Gastrocnemius medialis (tissue), 4 donors: ENCODE measurements around the gene NBPF26. TPM values are rescaled to one million over a fixed set of nuclear protein-coding genes. Genes with fewer than 3 reads are reported as not detected.
"Not testable (repeated sequence)": the region's sequence is repeated elsewhere in the genome, so short reads cannot be mapped to it uniquely, and the experiment has no call there.

Experiments used
- ATAC-seq, 2 donors: fragments of 150-250 bp; one replicate each; pipeline ENCODE4 v1.9.1; 2016
- DNase-seq, 2 donors: peaks; one replicate each; pipeline ENCODE4 v3.0.0-alpha.2; 2019
- H3K27ac ChIP-seq, 4 donors: fragments of 200-600 bp; sonication (generic); 1 replicate in 1 of 4; 2 replicates in 3 of 4; pipeline ENCODE4 v1.5.1; 2016 to 2018; ENCODE audit warnings: mild to moderate bottlenecking in 2 of 4, moderate library complexity in 1 of 4
- H3K27me3 ChIP-seq, 3 donors: fragments of 200-600 bp; sonication (generic) in 2 of 3; 1 replicate in 1 of 3; 2 replicates in 2 of 3; pipeline versions ENCODE4 v1.5.1 to v1.6.0; 2016 to 2019; ENCODE audit warnings: mild to moderate bottlenecking in 1 of 3, moderate library complexity in 1 of 3
- H3K36me3 ChIP-seq, 2 donors: fragments of 200-600 bp; sonication (generic) in 1 of 2; one replicate each; pipeline ENCODE4 v1.5.1; 2017 to 2018
- H3K4me1 ChIP-seq, 2 donors: fragments of 200-600 bp; sonication (generic) in 1 of 2; one replicate each; pipeline ENCODE4 v1.5.1; 2016 to 2017; ENCODE audit warnings: mild to moderate bottlenecking in 2 of 2
- H3K4me3 ChIP-seq, 4 donors: fragments of 200-600 bp; sonication (generic) in 3 of 4; 1 replicate in 1 of 4; 2 replicates in 3 of 4; pipeline ENCODE4 v1.5.1; 2016 to 2019; ENCODE audit warnings: mild to moderate bottlenecking in 2 of 4
- H3K9me3 ChIP-seq, 3 donors: fragments of 200-600 bp; sonication (generic) in 2 of 3; 1 replicate in 1 of 3; 2 replicates in 2 of 3; pipeline ENCODE4 v1.5.1; 2016 to 2019
- in situ Hi-C, 4 donors: fragments of 200-750 bp; cut with MboI; loops; one replicate each; pipeline versions ENCODE4 v1.15.0 to v1.8.0; 2017; ENCODE audit warnings: low sequenced_read_pairs in 4 of 4
- intact Hi-C: fragments of 100-400 bp; cut with DNase I; formaldehyde crosslinking; loops from one replicate; pipeline ENCODE4 v1.15.1; 2023; ENCODE audit warnings: low total_unique reads
- total RNA-seq, 4 donors: library from RNA; depleted of rRNA; stranded (reverse); fragments of >200 nt; gene quantifications; one replicate each; pipeline versions ENCODE4 v1.1.0 to v1.2.3, GENCODE V29; 2016
- TF ChIP-seq, protein P1 (sequence below), 5 experiments: fragments of 450-650 bp in 3 of 5; fragments of 200-600 bp in 2 of 5; sonication (generic) in 2 of 5; IDR thresholded peaks in 4 of 5; conservative IDR thresholded peaks in 1 of 5; 1 replicate in 4 of 5; 2 replicates in 1 of 5; pipeline ENCODE4 v1.5.1; 2016 to 2019; ENCODE audit warnings: antibody characterized with exemption in 5 of 5, mild to moderate bottlenecking in 3 of 5, moderate library complexity in 3 of 5

Gene NBPF26
- total RNA-seq, 4 donors from 2014 or later = 3.1 to 7.2 (median 6.6) TPM

DNA sequence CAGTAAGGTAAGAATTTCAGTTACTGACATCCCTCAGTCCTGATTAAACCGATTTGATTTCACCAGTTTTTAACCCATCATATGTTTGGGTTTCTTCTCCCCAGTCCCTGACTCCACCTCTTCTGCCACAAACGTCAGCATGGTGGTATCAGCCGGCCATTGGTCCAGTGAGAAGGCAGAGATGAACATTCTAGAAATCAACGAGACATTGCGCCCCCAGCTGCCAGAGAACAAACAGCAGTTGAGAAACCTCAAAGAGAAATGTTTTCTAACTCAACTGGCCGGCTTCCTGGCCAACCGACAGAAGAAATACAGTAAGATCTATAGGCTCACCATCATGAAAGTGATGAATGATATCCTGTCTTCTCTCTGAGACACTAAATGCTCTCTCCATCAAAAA is 81.7 kb downstream of the NBPF26 start:
- H3K27me3 ChIP-seq, H3K4me3 ChIP-seq, H3K36me3 ChIP-seq, ATAC-seq, DNase-seq, H3K27ac ChIP-seq, in situ Hi-C loops, H3K9me3 ChIP-seq, H3K4me1 ChIP-seq, intact Hi-C loops: not testable (repeated sequence)

DNA sequence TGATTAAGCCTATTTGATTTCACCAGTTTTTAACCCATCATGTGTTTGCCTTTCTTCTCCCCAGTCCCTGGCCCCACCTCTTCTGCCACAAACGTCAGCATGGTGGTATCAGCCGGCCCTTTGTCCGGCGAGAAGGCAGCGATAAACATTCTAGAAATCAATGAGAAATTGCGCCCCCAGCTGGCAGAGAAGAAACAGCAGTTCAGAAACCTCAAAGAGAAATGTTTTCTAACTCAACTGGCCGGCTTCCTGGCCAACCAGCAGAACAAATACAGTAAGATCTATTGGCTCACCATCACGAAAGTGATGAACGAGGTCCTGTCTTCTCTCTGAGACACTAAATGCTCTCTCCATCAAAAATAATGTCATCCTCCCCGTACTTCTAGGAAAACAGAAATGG is 88.1 kb downstream of the NBPF26 start:
- H3K36me3 ChIP-seq, ATAC-seq, intact Hi-C loops, H3K27me3 ChIP-seq, H3K4me3 ChIP-seq, H3K4me1 ChIP-seq, DNase-seq, H3K27ac ChIP-seq, in situ Hi-C loops, H3K9me3 ChIP-seq: not testable (repeated sequence)
- TF ChIP-seq, protein P1, sequence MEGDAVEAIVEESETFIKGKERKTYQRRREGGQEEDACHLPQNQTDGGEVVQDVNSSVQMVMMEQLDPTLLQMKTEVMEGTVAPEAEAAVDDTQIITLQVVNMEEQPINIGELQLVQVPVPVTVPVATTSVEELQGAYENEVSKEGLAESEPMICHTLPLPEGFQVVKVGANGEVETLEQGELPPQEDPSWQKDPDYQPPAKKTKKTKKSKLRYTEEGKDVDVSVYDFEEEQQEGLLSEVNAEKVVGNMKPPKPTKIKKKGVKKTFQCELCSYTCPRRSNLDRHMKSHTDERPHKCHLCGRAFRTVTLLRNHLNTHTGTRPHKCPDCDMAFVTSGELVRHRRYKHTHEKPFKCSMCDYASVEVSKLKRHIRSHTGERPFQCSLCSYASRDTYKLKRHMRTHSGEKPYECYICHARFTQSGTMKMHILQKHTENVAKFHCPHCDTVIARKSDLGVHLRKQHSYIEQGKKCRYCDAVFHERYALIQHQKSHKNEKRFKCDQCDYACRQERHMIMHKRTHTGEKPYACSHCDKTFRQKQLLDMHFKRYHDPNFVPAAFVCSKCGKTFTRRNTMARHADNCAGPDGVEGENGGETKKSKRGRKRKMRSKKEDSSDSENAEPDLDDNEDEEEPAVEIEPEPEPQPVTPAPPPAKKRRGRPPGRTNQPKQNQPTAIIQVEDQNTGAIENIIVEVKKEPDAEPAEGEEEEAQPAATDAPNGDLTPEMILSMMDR (IDR thresholded peaks at IDR 0.05 in 4 of 5, conservative IDR thresholded peaks at IDR 0.05 in 1 of 5) = peak in 3 of 5 experiments; percentile 25 to 53 (median 52)

DNA sequence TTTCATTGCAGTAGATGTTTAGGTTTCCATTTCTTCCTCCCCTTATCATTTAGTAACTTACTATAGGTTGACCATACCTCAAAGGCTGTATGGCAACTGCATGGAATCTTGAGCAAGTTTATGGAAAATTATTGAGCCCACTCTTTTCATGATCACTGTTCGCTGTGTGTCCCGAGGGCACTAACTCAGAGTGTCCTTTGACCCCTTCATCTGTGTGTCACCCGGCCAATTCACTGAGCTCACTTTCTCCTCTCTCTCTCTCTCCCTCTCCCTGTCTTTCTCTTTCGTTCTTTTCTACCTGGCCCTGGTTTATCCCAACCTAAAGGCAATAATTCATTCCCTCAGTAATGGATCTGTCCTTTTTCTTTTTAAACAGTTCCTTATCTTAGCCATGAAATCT is 101.3 kb downstream of the NBPF26 start:
- H3K36me3 ChIP-seq, H3K27me3 ChIP-seq, intact Hi-C loops, H3K9me3 ChIP-seq, DNase-seq, H3K4me1 ChIP-seq, ATAC-seq, H3K27ac ChIP-seq, H3K4me3 ChIP-seq, in situ Hi-C loops: not testable (repeated sequence)

DNA sequence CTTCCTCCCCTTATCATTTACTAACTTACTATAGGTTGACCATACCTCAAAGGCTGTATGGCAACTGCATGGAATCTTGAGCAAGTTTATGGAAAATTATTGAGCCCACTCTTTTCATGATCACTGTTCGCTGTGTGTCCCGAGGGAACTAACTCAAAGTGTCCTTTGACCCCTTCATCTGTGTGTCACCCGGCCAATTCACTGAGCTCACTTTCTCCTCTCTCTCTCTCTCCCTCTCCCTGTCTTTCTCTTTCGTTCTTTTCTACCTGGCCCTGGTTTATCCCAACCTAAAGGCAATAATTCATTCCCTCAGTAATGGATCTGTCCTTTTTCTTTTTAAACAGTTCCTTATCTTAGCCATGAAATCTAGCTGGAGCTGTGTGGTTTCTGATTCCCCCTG is 102.9 kb downstream of the NBPF26 start:
- ATAC-seq, in situ Hi-C loops, H3K4me3 ChIP-seq, H3K36me3 ChIP-seq, H3K27me3 ChIP-seq, DNase-seq, H3K27ac ChIP-seq, H3K4me1 ChIP-seq, intact Hi-C loops, H3K9me3 ChIP-seq: not testable (repeated sequence)

DNA sequence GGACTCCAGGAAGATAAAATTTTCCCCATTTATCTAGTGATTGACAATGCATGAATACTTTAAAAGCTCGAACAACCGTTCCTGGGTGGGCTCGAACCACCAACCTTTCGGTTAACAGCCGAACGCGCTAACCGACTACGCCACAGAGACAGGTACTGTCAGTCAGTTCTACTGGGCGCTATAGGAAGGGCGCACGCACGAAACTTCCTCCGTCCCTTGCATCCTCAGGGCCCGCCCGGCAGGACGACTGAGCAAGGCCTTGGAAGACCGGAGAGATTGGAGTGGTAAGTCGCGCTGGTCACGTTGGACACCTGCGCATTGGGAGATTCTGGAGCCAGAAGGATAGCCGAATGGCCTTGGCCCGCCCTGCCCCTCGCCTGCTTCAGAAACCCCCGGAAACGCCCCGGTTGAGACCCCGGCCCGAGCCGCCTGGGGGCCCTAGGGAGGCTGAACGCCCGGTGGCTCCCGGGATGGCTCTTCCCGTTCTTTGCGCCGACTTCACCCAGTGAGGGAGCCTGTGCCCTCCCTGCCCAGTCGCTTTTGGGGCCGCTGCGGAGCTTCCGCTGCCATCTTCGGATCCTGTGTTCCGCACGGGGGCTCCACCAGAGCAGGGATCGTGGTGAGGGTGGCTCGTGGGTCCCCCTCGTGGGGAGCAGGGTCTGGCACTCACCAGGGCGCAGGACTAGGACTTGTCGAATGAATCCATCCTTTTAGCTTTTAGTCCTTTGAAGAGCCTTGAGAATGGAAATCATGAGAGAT is 120.6 kb downstream of the NBPF26 start:
- intact Hi-C loops = not testable (repeated sequence)

DNA sequence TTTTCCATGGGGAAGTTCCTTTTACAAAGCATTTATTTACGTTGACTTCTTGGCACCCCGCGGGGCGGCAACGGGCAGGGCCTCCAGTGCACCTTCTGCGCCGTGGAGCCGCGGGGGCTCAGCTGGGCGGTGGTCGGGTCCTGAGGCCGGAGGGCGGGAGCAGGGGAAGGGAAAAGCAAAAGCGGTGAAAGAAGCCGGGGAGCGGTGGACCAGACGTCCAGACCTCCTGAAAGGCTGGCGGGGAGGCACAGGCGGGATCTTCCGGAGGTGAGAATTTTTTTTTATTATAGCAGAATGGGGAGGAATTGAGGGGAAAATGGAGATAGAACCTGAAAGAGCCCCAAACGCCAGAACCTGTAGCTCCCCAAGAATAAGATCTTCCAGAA is 121.2 kb downstream of the NBPF26 start:
- H3K36me3 ChIP-seq, intact Hi-C loops, H3K9me3 ChIP-seq, H3K4me1 ChIP-seq, in situ Hi-C loops, DNase-seq, H3K27me3 ChIP-seq, ATAC-seq: not testable (repeated sequence)
- H3K4me3 ChIP-seq = peak overlapping the region in 1 of 4 donors; percentile 59
- H3K27ac ChIP-seq = peak overlapping the region in 1 of 4 donors; percentile 63

More for the DNA sequence above, 120.6 kb downstream of the NBPF26 start:
- H3K27ac ChIP-seq = peak overlapping the region in 2 of 4 donors; percentile 58 to 63
- TF ChIP-seq, protein P1 (IDR thresholded peaks at IDR 0.05 in 4 of 5, conservative IDR thresholded peaks at IDR 0.05 in 1 of 5) = peak in 1 of 5 experiments; percentile 41
- in situ Hi-C loops, H3K36me3 ChIP-seq, H3K9me3 ChIP-seq, ATAC-seq, H3K4me1 ChIP-seq, H3K27me3 ChIP-seq: not testable (repeated sequence)
- DNase-seq = peak in 1 of 2 donors; percentile 35
- peak overlapping the region in 2 of 4 donors; percentile 43 to 59 for H3K4me3 ChIP-seq

DNA sequence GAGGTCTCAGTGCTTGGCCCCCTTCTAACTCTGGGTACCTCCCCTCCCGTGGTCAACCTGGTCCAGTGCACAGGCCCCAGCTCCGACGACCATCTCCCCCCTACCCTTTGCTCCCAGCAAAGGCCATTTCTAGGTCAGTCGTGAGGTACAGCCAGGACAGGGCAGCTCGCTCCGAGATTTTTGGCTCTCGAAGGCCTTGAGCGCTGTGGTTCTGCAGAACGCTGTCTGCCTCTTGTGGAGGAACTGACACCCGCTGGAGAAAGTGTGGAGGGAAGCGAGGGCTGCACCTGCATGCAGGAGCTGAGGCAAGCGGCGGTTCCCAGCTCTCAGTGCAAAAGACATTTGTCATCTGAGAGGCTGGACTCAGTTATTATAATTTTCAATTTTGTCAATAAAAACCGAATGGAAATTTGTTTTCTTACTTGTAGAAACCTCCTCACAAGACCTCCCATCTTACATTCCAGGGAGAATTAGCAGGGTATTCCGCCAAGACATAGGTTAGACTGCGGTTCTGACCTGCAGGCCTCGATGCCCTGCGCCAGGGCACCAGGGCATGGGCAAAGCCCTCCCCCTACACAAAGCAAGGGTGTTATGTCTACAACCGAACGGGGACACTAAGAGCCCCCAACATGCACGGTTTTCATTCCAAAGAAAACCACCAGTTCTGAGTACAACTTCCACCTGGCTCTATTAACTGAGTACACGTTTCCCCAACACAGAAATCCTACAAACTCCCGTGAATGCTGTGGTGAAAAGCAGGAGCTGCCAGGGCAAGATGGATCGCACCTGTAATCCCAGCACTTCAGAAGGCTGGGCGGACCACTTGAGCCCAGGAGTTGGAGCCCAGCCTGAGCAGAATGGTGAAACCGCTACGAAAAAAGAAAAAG is 125.9 kb downstream of the NBPF26 start:
- H3K27me3 ChIP-seq, ATAC-seq, DNase-seq, in situ Hi-C loops, H3K9me3 ChIP-seq, intact Hi-C loops, H3K36me3 ChIP-seq, H3K4me1 ChIP-seq: not testable (repeated sequence)
- Histone ChIP-seq H3K27ac (peak overlapping the region in 2 of 4 donors; percentile 64 to 75), H3K4me3 (peak overlapping the region in 1 of 4 donors; percentile 58)

DNA sequence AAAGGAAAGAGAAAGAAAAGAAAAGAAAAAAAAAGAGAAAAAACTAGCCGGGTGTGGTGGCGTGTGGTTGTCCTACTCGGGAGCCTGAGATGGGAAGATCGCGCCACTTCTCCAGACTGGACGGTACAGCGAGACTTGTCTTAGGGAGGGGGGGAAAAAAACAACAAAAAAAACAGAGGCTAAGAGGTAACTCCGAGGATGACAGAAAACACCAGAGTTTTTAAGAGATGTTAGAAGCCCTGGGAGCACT is 126.5 kb downstream of the NBPF26 start:
- in situ Hi-C loops, H3K9me3 ChIP-seq, intact Hi-C loops, H3K27me3 ChIP-seq, H3K4me1 ChIP-seq, H3K36me3 ChIP-seq: not testable (repeated sequence)
- peak in 1 of 2 donors; percentile 3 for DNase-seq
- peak overlapping the region in 2 of 4 donors; percentile 48 to 58 for H3K4me3 ChIP-seq
- H3K27ac ChIP-seq = peak overlapping the region in 2 of 4 donors; percentile 64 to 75
- ATAC-seq = peak in 1 of 2 donors; percentile 54
